Psoas muscle (tissue), 8 donors: ENCODE data around the gene RFX1. TPM values are rescaled to one million over a fixed set of nuclear protein-coding genes. Genes with fewer than 3 reads are reported as not detected.

Source experiments
- ATAC-seq, 4 donors: fragments of 200-7000 bp; cut with Tn5 transposase; one replicate each; pipeline ENCODE4 v1.9.1; 2020; ENCODE audit warnings: moderate library complexity in 3 of 4, mild to moderate bottlenecking in 2 of 4
- DNase-seq, 2 donors: peaks; one replicate each; pipeline ENCODE4 v3.0.0-alpha.2; 2020
- H3K27ac ChIP-seq: fragments of 200-600 bp; one replicate; pipeline ENCODE4 v1.8.0; 2022
- H3K27me3 ChIP-seq, 3 donors: fragments of 200-600 bp in 1 of 3; one replicate each; pipeline versions ENCODE4 v1.6.1 to v1.8.0; 2013 to 2022; ENCODE audit warnings: low read length in 2 of 3, mild to moderate bottlenecking in 2 of 3, moderate library complexity in 1 of 3; ENCODE audit not compliant: insufficient read depth in 3 of 3
- H3K36me3 ChIP-seq, 2 donors: fragments of 200-600 bp in 1 of 2; one replicate each; pipeline versions ENCODE4 v1.6.1 to v1.8.0; 2013 to 2022; ENCODE audit warnings: low read depth in 1 of 2, mild to moderate bottlenecking in 1 of 2, moderate library complexity in 1 of 2; ENCODE audit not compliant: insufficient read depth in 1 of 2
- H3K4me1 ChIP-seq: fragments of 200-600 bp; one replicate; pipeline ENCODE4 v1.8.0; 2022
- H3K4me3 ChIP-seq: fragments of 200-600 bp; one replicate; pipeline ENCODE4 v1.8.0; 2022; ENCODE audit warnings: mild to moderate bottlenecking
- H3K9me3 ChIP-seq: fragments of 200-600 bp; one replicate; pipeline ENCODE4 v1.8.0; 2022
- CTCF ChIP-seq: fragments of 200-600 bp; IDR thresholded peaks from one replicate; pipeline ENCODE4 v1.8.0; 2022; ENCODE audit warnings: antibody characterized with exemption
- WGBS, 3 donors: extraction: QIAGEN DNeasy Blood & Tissue Kit; methylation state at CpG; one replicate each; pipeline versions ENCODE4 v1.1.6 to v1.1.7; 2013; 5-methylcytosine and 5-hydroxymethylcytosine counted together
- intact Hi-C, 2 donors: fragments of 100-400 bp; cut with DNase I; formaldehyde crosslinking; loops; one replicate each; pipeline versions ENCODE4 v1.11.0 to v1.14.2; 2022
- polyA plus RNA-seq, 3 donors: library from polyadenylated mRNA; stranded (reverse); fragments of 200-250 nt; gene quantifications; one replicate each; pipeline ENCODE4 v1.2.3, GENCODE V29; 2013
- total RNA-seq, 4 donors: library from RNA; stranded (reverse); fragmentation: NEBNext Ultra II Directional in 2 of 4; extraction: Animal tissue kit (Norgen Biotek cat#: 25700) in 2 of 4; gene quantifications; one replicate each; pipeline versions ENCODE4 v1.2.1 to v1.2.4, GENCODE V29; 2021 to 2023
- donor health status: healthy with polysubstance abuse.
- donor health status: DM: no; HTN: no; CAD: no; lungs with moderate emphysema.
- donor health status: Bipolar disorder and iron deficiency.
- donor health status: healthy.
- donor health status: DM: yes; HTN: yes; CAD: no.
- donor health status: DM: no; HTN: no; CAD: no.
- donor health status: DM: no; HTN: no; CAD: no.
- donor health status: DM: yes; HTN: yes; CAD: no.

RFX1 gene
- total and polyA plus RNA-seq, 7 donors: 2.9 to 10.1 (median 6.4) TPM

GRCh38 chr19:13993590-13994300 is 12.4 kb downstream of the RFX1 start:
- Histone ChIP-seq H3K4me3 (no peak overlapping the region), H3K36me3 (peaks cover 0 to 22% of the 10 kb centered on the region in 2 donors), H3K27me3 (no peaks in the 10 kb centered on the region), H3K9me3 (no peaks in the 10 kb centered on the region), H3K27ac (no peak overlapping the region), H3K4me1 (peaks cover 16% of the 10 kb centered on the region)
- no peak for TF ChIP-seq CTCF
- no peak for ATAC-seq
- 79 to 89% (median 86%) methylated on average over 22 of the region's 22 CpGs for WGBS, 3 donors
- intact Hi-C loops: no loop called here
- DNase-seq: no peak

DNA sequence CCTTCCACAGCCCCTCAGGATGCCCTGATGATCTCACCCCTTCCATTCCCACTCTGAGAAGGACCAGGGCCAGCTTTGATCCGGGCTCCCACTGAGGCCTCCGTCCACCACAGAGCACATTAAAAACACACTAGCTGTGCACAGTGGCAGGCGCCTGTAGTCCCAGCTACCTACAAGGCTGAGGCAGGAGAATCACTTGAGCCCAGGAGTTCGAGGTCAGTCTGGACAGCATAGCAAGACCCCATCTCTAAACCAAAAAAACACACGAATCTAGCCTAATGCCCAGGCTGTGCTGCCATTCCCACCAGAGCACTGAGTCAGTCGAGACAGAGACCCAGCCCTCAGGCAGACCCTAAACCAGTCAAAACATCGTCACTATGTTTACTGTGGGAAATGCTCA is 14.1 kb downstream of the RFX1 start:
- Histone ChIP-seq H3K4me3 (no peak overlapping the region), H3K27me3 (no peaks in the 10 kb centered on the region), H3K9me3 (no peaks in the 10 kb centered on the region), H3K27ac (no peak overlapping the region), H3K36me3 (peaks cover 0 to 22% of the 10 kb centered on the region in 2 donors), H3K4me1 (peaks cover 27% of the 10 kb centered on the region)
- peak in 1 of 2 donors; percentile 1 for DNase-seq
- TF ChIP-seq CTCF: no peak
- WGBS, 3 donors: 93 to 96% (median 94%) methylated on average over 7 of the region's 7 CpGs
- ATAC-seq: no peak
- intact Hi-C loops: no loop called here

DNA sequence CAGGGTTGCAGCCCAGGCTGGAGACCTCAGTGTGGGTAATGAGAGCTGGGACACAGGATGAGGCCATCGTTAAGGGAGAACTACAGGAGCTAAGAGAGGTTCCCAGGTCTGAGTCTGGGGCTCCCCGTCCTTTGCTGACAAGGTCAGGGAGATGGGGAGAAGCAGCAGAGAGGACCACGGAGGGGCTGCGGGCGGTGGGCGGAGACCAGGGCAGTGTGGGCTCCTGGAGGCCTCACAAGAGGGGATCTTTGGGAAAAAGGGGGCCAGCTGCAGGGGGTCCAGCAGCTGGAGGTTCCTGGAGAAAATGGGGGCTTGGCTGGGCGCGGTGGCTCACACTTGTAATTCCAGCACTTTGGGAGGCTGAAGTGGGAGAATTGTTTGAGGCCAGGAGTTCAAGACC is 16.0 kb downstream of the RFX1 start:
- Histone ChIP-seq H3K4me3 (no peak overlapping the region), H3K27me3 (no peaks in the 10 kb centered on the region), H3K9me3 (no peaks in the 10 kb centered on the region), H3K36me3 (peaks cover 0 to 22% of the 10 kb centered on the region in 2 donors), H3K27ac (no peak overlapping the region), H3K4me1 (peaks cover 32% of the 10 kb centered on the region)
- ATAC-seq (no peak), DNase-seq (no peak)
- WGBS, 3 donors: 86 to 89% (median 89%) methylated on average over 8 of the region's 8 CpGs
- no peak for TF ChIP-seq CTCF
- intact Hi-C loops: no loop called here

DNA sequence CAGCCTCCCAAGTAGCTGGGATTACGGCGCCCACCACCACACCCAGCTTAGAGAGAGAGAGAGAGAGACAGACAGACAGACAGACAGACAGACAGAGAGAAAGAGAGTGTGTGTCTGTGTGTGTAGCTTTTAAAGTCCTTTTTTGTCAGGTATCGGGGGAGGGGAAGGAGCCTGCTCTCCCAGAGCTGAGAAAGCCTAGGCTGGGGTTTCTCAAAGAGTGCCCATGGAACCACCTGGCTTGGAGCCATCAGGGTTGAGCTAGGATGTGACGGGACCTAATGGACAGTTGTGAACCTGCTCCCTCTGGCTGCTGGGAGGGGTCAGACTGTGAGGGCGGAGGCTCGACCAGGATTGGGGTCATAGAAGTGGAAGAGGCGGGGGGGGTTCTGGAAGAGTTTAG is 16.6 kb downstream of the RFX1 start:
- WGBS, 3 donors: 73 to 79% (median 78%) methylated on average over 7 of the region's 7 CpGs
- H3K27me3 ChIP-seq: no peaks in the 10 kb centered on the region
- no peaks in the 10 kb centered on the region for H3K9me3 ChIP-seq
- TF ChIP-seq CTCF: no peak
- peaks cover 0 to 22% of the 10 kb centered on the region in 2 donors for H3K36me3 ChIP-seq
- peaks cover 28% of the 10 kb centered on the region for H3K4me1 ChIP-seq
- ATAC-seq: no peak
- H3K27ac ChIP-seq: no peak overlapping the region
- no peak for DNase-seq
- H3K4me3 ChIP-seq: no peak overlapping the region
- intact Hi-C loops: no loop called here
